GM19328 (cell line): ENCODE measurements around the gene CCDC195.
A peak's percentile ranks its signal among the peaks of the same experiment; 100 is the strongest.
"Not testable (repeated sequence)": the region's sequence is repeated elsewhere in the genome, so short reads cannot be mapped to it uniquely, and the experiment has no call there.

Source experiments
- ATAC-seq: cut with Tn5 transposase; IDR thresholded peaks from one replicate; pipeline ENCODE4 v1.9.1; 2021; ENCODE audit warnings: mild to moderate bottlenecking, moderate library complexity; ENCODE audit not compliant: unreplicated experiment

The CCDC195 gene

GRCh38 chr2:224691563-224691962 lies 24.6 kb downstream of the CCDC195 start:
- no peak for ATAC-seq

- no peak for ATAC-seq
Observed at GRCh38 chr2:224690868-224691267, 25.3 kb downstream of the CCDC195 start.

GRCh38 chr2:224689539-224689938 lies 26.6 kb downstream of the CCDC195 start:
- ATAC-seq = no peak

- no peak for ATAC-seq
Observed at GRCh38 chr2:224688997-224689396, 27.2 kb downstream of the CCDC195 start.

GRCh38 chr2:224687156-224687555 lies 29.0 kb downstream of the CCDC195 start:
- no peak for ATAC-seq

GRCh38 chr2:224685121-224685520 lies 31.0 kb downstream of the CCDC195 start:
- ATAC-seq = no peak

- ATAC-seq = no peak
Observed at GRCh38 chr2:224682134-224682533, 34.0 kb downstream of the CCDC195 start.

GRCh38 chr2:224671731-224672130 lies 44.4 kb downstream of the CCDC195 start:
- no peak for ATAC-seq

- ATAC-seq = no peak
Observed at GRCh38 chr2:224670203-224670602, 46.0 kb downstream of the CCDC195 start.

GRCh38 chr2:224669449-224669848 lies 46.7 kb downstream of the CCDC195 start:
- ATAC-seq = no peak

- no peak for ATAC-seq
Observed at GRCh38 chr2:224668123-224668909, 47.8 kb downstream of the CCDC195 start.

GRCh38 chr2:224666951-224667553 lies 49.1 kb downstream of the CCDC195 start:
- ATAC-seq = peak; percentile 96

GRCh38 chr2:224663322-224663721 lies 52.8 kb downstream of the CCDC195 start:
- ATAC-seq = not testable (repeated sequence)

- not testable (repeated sequence) for ATAC-seq
Observed at GRCh38 chr2:224661708-224662107, 54.5 kb downstream of the CCDC195 start.

GRCh38 chr2:224659714-224660113 lies 56.5 kb downstream of the CCDC195 start:
- ATAC-seq = no peak

- no peak for ATAC-seq
Observed at GRCh38 chr2:224658780-224659405, 57.3 kb downstream of the CCDC195 start.

- no peak for ATAC-seq
Observed at GRCh38 chr2:224657349-224657748, 58.8 kb downstream of the CCDC195 start.

GRCh38 chr2:224655006-224655537 lies 61.1 kb downstream of the CCDC195 start:
- no peak for ATAC-seq
